ENCODE results near the gene FCSK.
"Not testable (repeated sequence)": the region's sequence is repeated elsewhere in the genome, so short reads cannot be mapped to it uniquely, and the experiment has no call there.

The FCSK gene

GRCh38 chr16:70454222-70455034, at the start of gene FCSK:
TSS of gene FCSK (plus strand) at chr16:70454595. CDS start at chr16:70463191, 8,596 bp downstream.
- DNase-seq (ENCODE audit: low spot score), result no peak

- not testable (repeated sequence) for DNase-seq (ENCODE audit: low spot score)
Observed at GRCh38 chr16:70406104-70406503, 48.3 kb upstream of the FCSK start.

GRCh38 chr16:70407811-70408274, 46.6 kb upstream of the FCSK start:
- no peak for DNase-seq (ENCODE audit: low spot score)

- no peak for DNase-seq (ENCODE audit: low spot score)
Observed at GRCh38 chr16:70410734-70411133, 43.7 kb upstream of the FCSK start.

GRCh38 chr16:70412385-70412784, 42.0 kb upstream of the FCSK start:
- no peak for DNase-seq (ENCODE audit: low spot score)

GRCh38 chr16:70413572-70413971, 40.8 kb upstream of the FCSK start:
- not testable (repeated sequence) for DNase-seq (ENCODE audit: low spot score)

- no peak for DNase-seq (ENCODE audit: low spot score)
Observed at GRCh38 chr16:70416748-70417616, 37.4 kb upstream of the FCSK start.

- DNase-seq (ENCODE audit: low spot score), result no peak
Observed at GRCh38 chr16:70417661-70418060, 36.7 kb upstream of the FCSK start.

- no peak for DNase-seq (ENCODE audit: low spot score)
Observed at GRCh38 chr16:70418274-70418992, 36.0 kb upstream of the FCSK start.

- no peak for DNase-seq (ENCODE audit: low spot score)
Observed at GRCh38 chr16:70418993-70419318, 35.4 kb upstream of the FCSK start.

GRCh38 chr16:70419384-70420327, 34.7 kb upstream of the FCSK start:
- no peak for DNase-seq (ENCODE audit: low spot score)

- DNase-seq (ENCODE audit: low spot score), result no peak
Observed at GRCh38 chr16:70421014-70421413, 33.4 kb upstream of the FCSK start.

- no peak for DNase-seq (ENCODE audit: low spot score)
Observed at GRCh38 chr16:70421473-70422311, 32.7 kb upstream of the FCSK start.

- DNase-seq (ENCODE audit: low spot score), result no peak
Observed at GRCh38 chr16:70422543-70422942, 31.9 kb upstream of the FCSK start.

- DNase-seq (ENCODE audit: low spot score), result no peak
Observed at GRCh38 chr16:70427786-70428177, 26.6 kb upstream of the FCSK start.

GRCh38 chr16:70428178-70428998, 26.0 kb upstream of the FCSK start:
- peak; percentile 89 for DNase-seq (ENCODE audit: low spot score)

GRCh38 chr16:70429888-70430666, 24.3 kb upstream of the FCSK start:
- DNase-seq (ENCODE audit: low spot score), result no peak

- no peak for DNase-seq (ENCODE audit: low spot score)
Observed at GRCh38 chr16:70430667-70431536, 23.5 kb upstream of the FCSK start.
